ENCODE results near the gene VWA3A. TPM values are rescaled to one million over a fixed set of nuclear protein-coding genes. Genes with fewer than 3 reads are reported as not detected.

VWA3A gene
- total and polyA plus RNA-seq, 2 of the 8 experiments (the other 6 are each of a cell fraction or from before 2014, with no cell fraction given) = 0.05 TPM; not detected in 1

DNA sequence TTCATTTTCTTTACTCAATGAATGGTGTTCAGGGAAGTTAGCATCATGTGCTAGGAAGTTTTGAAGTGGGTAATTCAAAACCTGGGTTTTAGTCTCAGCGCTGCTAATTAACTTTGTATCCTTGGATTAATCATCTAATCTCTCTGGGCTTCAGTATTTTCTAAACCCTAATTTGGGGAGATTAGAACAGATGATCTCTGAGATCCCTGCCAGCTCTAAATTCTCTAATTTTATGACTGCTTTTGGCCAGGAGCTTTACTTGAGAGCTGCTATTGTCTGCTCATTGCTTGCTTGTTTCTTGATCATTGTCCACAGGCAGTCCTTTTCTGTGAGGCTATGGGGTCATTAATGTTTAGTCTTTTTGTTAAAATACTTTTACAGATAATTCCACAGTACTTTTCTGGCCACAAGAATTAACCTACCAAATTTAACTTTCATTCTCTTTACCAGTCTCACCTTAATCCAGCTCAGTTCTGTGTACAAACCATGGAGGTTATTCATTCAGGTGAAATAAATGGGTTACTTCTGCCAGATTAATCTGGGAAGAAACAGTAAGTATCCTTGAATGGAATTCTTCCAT lies 28.4 kb upstream of the VWA3A start:
- Histone ChIP-seq H3K9me3 (ENCODE audit: insufficient read depth in 2 of 2, low read depth in 1 of 2, low read length in 1 of 2) (peaks cover 0 to 6% of the 10 kb centered on the region in 2 experiments; a peak in 1 of 4 replicates), H3K4ac (replicated peaks; ENCODE audit: insufficient read length, low read depth, low read length) (no peak overlapping the region), H2AFZ (ENCODE audit: low read length) (no peak overlapping the region), H3K18ac (ENCODE audit: extremely low read depth, low read length) (no peak overlapping the region), H4K5ac (ENCODE audit: insufficient read length, low read depth, low read length) (no peak overlapping the region), H2BK120ac (replicated peaks; ENCODE audit: low read depth, low read length) (no peak overlapping the region), H3K27me3 (replicated peaks in 1 of 4; ENCODE audit: control insufficient read depth in 3 of 4, extremely low read depth in 1 of 4, insufficient read depth in 3 of 4, low read length in 3 of 4) (no peaks in the 10 kb centered on the region), H3K4me2 (ENCODE audit: insufficient read depth in 1 of 2, low read depth in 2 of 2, low read length in 2 of 2) (no peak overlapping the region), H3K27ac (ENCODE audit: low read depth, low read length) (no peak overlapping the region), H4K91ac (replicated peaks; ENCODE audit: insufficient read length, low read length) (no peak overlapping the region), H3K9ac (replicated peaks in 1 of 4; ENCODE audit: extremely low read depth in 1 of 4, low read depth in 3 of 4, low read length in 3 of 4) (no peak overlapping the region; a peak in 1 of 7 replicates), H2BK5ac (ENCODE audit: low read depth, low read length) (no peak overlapping the region), H2BK15ac (ENCODE audit: low read length) (no peak overlapping the region), H4K8ac (ENCODE audit: extremely low read depth, insufficient read depth, low read length) (no peak overlapping the region), H3K79me1 (ENCODE audit: low read depth, low read length) (no peaks in the 10 kb centered on the region), H3K23ac (ENCODE audit: insufficient read length) (no peak overlapping the region), H3K56ac (replicated peaks; ENCODE audit: insufficient read length, low read depth, low read length) (no peak overlapping the region), H2AK5ac (ENCODE audit: low read depth, low read length) (no peak overlapping the region), H3K36me3 (ENCODE audit: control insufficient read depth in 2 of 4, insufficient read depth in 4 of 4, low read length in 3 of 4) (peaks cover 0 to 2% (median 0%) of the 10 kb centered on the region in 4 experiments; a peak in 1 of 8 replicates), H3K23me2 (ENCODE audit: low read depth, low read length) (no peaks in the 10 kb centered on the region), H3K4me1 (replicated peaks in 1 of 4; ENCODE audit: control insufficient read depth in 3 of 4, insufficient read depth in 4 of 4, low read length in 3 of 4) (peaks cover 0 to 4% (median 0%) of the 10 kb centered on the region in 4 experiments; a peak in 1 of 7 replicates), H2BK12ac (ENCODE audit: low read depth, low read length) (no peak overlapping the region), H3K4me3 (ENCODE audit: extremely low read depth in 1 of 4, insufficient read depth in 2 of 4, low read depth in 3 of 4, low read length in 4 of 4) (no peak overlapping the region), H2BK20ac (ENCODE audit: low read length) (no peak overlapping the region), H3K14ac (ENCODE audit: insufficient read length) (no peak overlapping the region), H3K79me2 (ENCODE audit: control insufficient read depth in 1 of 2, insufficient read depth in 2 of 2, low read length in 2 of 2) (no peaks in the 10 kb centered on the region), H4K20me1 (replicated peaks in 1 of 2; ENCODE audit: control insufficient read depth in 1 of 2, insufficient read depth in 2 of 2, low read length in 2 of 2) (no peaks in the 10 kb centered on the region)
- DNase-seq (ENCODE audit: low read depth in 1 of 2, low spot score in 2 of 2) (no peak), FAIRE-seq (no peak)
- ChIA-PET POLR2A (ENCODE audit: partially characterized antibody) (no interaction called here), CTCF (ENCODE audit: partially characterized antibody) (interaction anchor here (0.8 to 5.2 kb wide), 4 partner anchors 8 to 122 kb away, joined by 3 to 51 read pairs (median 7); no protein-coding TSS in a partner anchor)
- WGBS, 2 experiments (ENCODE audit: extremely low coverage in 1 of 2, insufficient coverage in 1 of 2, insufficient read length in 1 of 2, insufficient replicate concordance in 2 of 2, low coverage in 1 of 2, low lambda C conversion rate in 2 of 2, missing lambda C conversion rate in 1 of 2) = 89% methylated on average over 1 of the region's 1 CpG; no CpG with 5 or more reads in 1 of the 2 experiments
- TF ChIP-seq RAD21 (IDR thresholded peaks at IDR 0.05 in 1 of 2, conservative IDR thresholded peaks at IDR 0.05 in 1 of 2; ENCODE audit: low read depth in 2 of 2, low read length in 2 of 2) (no peak), EP300 (IDR thresholded peaks at IDR 0.05; ENCODE audit: borderline replicate concordance in 1 of 2, low read depth in 2 of 2, low read length in 2 of 2) (no peak), TAF1 (IDR thresholded peaks at IDR 0.05; ENCODE audit: low read depth, low read length) (no peak), GTF2F1 (IDR thresholded peaks at IDR 0.05; ENCODE audit: borderline replicate concordance, low read depth, low read length) (no peak), ZNF274 (IDR thresholded peaks at IDR 0.05; ENCODE audit: borderline replicate concordance, extremely low read depth, low read length) (no peak), GABPA (IDR thresholded peaks at IDR 0.05; ENCODE audit: borderline replicate concordance, insufficient read depth, low read length) (no peak), NRF1 (IDR thresholded peaks at IDR 0.05; ENCODE audit: low read depth, low read length) (no peak), TBP (IDR thresholded peaks at IDR 0.05; ENCODE audit: low read depth, low read length) (no peak), KDM4A (IDR thresholded peaks at IDR 0.05; ENCODE audit: low read depth, low read length, severe bottlenecking) (no peak), CHD1 (IDR thresholded peaks at IDR 0.05; ENCODE audit: low read depth, low read length) (no peak), CBX5 (IDR thresholded peaks at IDR 0.05; ENCODE audit: low read depth, low read length) (no peak)
- TF ChIP-seq, protein P1, sequence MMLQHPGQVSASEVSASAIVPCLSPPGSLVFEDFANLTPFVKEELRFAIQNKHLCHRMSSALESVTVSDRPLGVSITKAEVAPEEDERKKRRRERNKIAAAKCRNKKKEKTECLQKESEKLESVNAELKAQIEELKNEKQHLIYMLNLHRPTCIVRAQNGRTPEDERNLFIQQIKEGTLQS (IDR thresholded peaks at IDR 0.05; ENCODE audit: insufficient read depth, low read depth, low read length) = no peak

All from H1 (cell line).